SK-N-DZ (cell line): ENCODE data around the gene MLXIP.

Source experiments
- DNase-seq: peaks from one replicate; pipeline ENCODE4 v3.0.0-alpha.2; 2015; ENCODE audit warnings: low spot score

Gene MLXIP

DNA sequence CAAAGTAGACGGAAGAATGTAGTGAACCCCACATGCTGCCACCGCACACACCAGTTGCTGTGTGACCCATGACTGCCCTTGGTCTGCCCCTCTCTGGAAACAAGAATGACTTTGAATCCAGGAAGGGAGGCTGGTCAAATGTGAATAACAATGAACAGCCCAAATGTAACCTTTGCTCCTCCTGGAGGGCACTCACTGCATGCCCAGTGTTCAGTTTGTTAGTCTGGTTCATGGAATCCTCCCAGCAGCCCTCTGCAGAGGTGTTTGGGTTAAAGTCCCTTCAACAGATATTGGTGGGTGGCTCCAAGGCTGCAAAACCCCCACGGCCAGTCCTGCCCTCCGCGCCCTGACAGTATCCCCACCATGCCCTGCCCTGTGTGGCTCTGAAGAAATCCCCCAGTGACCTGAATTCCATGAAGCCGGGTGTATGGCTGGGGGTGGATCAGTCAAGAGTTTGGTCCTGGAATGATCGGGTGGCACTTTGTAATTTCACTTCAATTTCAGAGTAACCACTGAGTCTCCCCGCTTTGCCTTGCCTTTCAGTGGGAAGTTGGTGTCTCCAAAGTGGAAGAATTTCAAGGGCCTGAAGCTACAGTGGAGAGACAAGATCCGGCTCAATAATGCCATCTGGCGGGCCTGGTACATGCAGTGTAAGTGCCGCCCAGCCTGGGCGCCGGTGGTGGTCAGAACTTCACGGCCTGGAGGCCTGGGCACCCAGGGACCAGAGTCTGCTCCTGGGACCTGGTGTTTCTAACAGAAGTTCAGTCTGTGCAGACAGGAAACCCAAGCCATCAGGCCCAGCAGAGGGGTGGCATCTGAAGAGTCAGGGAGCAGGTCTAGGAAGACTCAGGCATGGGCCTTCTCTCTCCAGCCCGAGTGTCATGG is 48.4 kb downstream of the MLXIP start:
- no peak for DNase-seq

DNA sequence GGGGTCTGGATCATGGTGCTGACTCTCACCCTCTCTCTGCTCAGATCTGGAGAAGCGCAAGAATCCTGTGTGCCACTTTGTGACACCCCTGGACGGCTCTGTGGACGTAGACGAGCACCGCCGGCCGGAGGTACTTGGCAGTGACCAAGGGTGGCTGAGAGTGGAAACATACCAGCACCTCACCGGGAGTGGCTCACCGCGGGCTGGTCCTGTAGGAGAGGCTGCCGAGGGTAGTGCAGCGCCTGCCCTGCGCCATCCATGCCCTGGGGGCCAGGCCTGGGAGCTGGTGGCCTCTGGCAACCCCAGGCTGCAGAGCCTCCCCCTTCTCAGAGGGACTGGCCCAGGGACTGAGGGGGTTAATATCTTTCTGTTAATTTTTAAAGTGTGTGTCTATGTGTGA is 49.3 kb downstream of the MLXIP start:
- DNase-seq: no peak

DNA sequence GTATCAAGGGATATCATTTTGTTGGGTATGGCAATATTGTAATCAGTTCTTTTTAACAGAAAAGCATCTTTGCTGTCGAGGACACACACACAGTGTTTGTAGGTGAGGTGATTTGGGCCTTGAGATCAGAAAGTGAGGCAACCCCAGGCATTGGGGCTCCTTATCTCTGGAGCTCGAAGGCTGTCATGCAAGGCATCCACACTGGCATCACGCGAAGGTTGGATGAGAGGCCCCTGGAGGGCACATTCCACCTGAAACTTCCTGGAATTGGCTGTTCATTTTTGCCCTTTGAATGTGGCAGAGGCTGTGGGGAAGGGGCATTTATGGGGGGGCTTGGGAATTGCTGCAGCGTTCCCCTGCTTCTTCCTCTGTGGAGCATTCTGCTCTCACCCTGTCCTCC is 49.9 kb downstream of the MLXIP start:
- DNase-seq: no peak

DNA sequence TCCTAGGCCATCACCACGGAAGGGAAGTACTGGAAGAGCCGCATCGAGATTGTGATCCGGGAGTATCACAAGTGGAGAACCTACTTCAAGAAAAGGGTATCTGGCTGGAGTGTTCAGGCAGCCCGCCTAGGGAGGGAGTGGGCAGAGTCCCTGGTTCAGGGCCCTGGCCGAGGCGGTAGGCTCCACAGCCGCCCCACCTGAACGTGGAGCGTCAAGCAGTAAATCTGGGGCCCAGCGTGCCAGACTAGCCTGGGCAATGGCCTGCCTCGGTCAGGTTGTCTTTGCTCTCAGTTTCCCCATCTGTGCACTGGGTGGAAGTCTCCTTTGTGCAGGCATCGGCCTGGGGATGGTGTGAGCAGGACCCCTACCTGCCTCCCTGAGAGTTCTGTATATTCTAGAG is 50.6 kb downstream of the MLXIP start:
- DNase-seq: no peak

DNA sequence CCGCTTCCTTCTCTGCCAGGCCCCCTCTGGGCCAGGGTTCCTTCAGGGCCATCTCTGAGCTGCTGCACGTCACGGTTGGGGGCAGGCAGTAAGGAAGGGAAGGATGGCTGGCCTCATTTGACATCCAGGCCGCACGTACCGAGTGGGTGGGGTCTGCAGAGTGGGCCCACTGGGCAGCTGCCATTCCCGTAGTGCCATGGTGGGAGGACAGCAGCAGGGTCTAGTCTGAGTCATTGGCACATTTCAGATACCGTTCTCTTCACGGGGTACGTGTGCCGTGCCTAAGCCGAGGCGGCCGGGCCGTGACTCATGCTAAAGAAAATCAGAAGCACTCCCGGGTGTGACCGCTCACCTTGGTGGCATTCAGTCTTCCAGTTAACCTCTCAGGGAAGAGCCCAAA is 51.6 kb downstream of the MLXIP start:
- DNase-seq: no peak

DNA sequence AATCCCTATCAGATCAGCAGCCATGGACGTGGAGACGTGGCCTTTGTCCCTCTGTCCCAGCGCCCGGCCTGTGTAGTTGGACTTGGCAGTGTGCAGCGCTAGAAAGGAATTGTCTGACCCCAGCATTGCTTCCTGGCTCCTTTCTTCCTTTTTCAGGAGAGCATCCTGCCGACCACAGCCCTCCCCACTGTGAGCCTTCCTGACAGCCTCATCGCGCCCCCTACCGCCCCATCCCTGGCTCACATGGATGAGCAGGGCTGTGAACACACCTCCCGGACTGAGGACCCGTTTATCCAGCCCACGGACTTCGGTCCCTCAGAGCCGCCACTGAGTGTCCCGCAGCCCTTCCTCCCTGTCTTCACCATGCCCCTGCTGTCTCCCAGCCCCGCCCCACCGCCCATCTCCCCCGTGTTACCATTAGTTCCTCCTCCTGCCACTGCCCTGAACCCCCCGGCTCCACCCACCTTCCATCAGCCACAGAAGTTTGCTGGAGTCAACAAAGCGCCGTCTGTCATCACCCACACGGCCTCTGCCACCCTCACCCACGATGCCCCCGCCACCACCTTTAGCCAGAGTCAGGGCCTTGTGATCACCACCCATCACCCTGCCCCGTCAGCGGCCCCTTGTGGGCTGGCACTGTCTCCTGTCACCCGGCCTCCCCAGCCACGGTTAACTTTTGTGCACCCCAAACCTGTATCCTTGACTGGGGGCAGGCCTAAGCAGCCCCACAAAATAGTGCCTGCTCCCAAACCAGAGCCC is 54.8 kb downstream of the MLXIP start:
- DNase-seq: no peak

DNA sequence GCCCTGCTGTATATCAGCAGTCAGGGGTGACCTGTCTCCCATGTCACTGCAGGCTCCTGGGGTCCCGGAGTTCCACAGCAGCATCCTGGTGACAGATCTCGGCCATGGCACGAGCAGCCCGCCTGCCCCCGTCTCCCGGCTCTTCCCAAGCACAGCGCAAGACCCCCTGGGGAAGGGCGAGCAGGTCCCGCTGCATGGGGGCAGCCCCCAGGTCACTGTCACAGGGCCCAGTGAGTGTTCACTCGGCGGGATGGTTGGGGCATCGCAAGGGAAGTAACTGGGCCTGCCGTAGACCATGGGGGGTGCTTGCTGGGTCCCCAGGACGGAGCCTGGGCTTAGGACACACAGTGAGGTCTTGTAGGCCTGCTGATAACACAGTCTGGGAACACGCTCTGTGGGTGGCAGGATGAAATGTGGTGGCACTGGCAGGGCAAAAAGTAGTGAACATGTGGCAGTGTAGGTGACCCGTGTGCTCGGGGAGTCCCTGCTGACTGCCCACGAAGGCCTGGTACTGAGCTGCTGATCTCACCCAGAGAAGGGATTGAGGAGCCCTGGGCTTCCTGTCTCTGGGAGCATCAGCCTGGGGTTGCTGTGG is 57.0 kb downstream of the MLXIP start:
- DNase-seq: no peak

DNA sequence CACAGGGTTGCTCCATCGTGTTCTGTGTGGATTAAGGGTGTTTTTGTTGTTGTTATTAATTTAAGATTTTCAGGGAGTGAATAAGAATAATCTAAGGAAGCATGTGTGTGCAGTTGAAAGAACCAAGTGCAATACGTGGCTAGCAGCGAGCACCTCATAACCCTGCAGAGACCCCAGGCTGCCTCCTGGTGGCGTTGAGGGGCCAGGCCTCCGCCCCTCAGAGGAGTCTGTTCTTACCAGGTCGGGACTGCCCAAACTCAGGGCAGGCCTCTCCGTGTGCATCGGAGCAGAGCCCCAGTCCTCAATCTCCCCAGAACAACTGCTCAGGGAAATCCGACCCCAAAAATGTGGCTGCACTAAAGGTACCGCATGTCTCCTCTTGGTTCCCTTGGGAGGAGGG is 58.7 kb downstream of the MLXIP start:
- DNase-seq: no peak

DNA sequence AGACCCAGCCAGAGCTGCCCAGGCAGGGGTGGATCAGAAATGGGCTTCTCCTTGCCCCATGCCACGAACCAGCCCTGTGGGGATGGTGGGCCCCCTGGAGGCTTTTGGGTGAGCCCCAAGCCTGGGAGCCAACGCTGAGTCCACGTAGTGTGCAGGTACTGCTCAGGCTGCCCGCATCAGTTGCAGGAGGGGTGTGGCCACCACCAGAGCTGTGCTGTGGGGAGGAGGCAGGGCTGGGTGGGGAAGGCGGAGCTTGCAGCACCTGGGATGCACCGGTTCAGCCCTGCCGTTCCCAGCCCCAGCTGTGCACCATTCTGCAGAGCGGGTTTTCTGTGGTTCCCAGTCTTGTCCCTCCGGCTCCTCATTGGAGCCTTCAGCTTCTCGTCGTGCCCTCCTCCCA is 59.1 kb downstream of the MLXIP start:
- DNase-seq: no peak

DNA sequence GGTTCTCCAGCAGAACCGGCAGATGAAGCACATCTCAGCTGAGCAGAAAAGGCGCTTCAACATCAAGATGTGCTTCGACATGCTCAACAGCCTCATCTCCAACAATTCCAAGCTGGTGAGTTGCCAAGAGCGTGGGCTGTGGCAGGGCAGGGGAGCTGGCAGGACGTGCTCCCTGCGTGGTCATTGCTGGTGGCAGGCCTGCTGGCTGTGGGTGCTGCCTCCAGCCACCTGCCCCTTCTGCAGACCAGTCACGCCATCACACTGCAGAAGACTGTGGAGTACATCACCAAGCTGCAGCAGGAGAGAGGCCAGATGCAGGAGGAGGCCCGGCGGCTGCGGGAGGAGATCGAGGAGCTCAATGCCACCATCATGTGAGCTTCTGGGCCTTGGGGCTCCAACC is 59.6 kb downstream of the MLXIP start:
- no peak for DNase-seq

DNA sequence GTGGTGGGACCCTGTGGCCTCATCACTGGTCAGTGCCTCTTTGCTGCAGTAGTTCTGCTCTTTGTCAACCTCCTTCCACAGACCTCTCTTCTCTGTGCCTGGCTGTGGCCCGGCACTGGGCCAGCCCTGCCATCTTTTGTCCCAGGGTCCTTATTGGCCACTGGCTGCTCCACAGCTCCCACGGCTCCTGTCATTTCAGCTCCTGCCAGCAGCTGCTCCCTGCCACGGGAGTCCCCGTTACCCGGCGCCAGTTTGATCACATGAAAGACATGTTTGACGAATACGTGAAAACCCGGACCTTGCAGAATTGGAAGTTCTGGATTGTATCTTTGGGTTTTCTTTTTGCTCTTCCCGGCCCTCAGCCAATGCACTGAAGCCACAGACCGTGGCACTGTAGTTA is 60.1 kb downstream of the MLXIP start:
- DNase-seq: no peak

DNA sequence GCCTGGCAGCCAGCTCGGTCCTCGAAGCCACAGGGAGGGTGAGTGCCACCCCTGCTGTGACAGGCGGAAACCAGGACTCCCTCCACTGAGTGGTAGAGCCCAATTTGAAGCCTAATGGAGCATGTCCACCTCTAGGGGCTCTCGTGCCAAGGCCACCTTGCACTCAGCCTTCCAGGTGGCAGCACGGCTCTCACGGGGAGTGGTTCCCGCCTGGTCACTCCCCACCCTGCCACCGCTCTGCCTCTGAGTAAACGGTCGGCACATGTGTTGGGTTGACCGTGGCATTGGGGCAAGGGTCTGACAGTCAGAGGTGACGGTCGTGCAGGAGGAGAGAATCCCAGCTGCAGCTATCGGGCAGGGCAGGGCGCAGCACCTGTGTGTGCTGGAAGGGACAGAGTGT is 60.7 kb downstream of the MLXIP start:
- no peak for DNase-seq

DNA sequence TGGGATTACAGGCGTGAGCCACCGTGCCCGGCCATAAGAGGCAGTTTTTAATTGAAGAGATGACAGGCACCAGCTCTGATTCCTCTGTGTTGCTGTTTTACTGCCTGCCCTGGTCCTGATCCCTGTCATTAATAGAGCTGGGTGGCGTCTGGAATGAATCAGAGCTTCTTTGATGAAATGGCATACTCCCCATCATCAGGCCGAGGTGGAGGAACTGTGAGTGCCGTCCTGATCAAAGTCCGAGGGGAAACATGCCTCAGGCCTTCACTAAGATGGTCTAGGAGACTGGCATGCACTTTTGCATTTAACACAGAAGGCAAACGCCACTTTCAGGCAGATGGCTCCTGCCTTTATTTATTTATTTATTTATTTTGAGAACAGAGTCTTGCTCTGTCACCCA is 61.4 kb downstream of the MLXIP start:
- no peak for DNase-seq

DNA sequence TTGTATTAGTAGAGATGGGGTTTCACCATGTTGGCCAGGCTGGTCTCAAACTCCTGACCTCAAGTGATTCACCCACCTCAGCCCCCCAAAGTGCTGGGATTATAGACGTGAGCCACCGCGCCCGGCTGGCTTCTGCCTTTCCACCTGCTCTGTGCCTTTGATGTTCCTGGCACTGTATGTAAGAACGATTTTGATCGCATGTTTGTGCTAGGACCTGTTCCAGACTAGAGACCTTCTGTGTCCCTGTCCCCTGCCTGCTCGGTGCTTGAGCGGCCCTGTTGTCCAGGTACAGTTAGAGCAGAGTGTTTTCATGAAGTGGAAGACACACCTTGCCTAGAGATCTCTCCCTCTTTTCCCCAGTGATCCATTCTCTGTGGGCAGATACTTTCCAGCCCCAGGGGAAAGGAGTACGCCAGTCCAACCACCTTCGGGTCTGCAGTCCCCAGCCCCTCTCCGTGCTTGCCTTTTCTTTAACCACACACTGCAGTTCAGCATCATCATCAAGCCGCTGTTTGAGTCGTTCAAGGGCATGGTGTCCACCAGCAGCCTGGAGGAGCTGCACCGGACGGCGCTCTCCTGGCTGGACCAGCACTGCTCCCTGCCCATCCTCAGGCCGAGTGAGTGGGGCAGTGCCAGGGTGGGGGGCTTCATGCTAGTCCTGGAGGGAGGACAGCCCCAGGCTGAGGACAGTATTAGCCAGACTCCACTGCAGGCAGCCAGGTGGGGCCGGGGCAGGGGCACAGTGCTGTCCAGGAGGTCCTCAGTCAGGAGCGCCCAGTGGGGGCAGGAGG is 62.1 kb downstream of the MLXIP start:
- DNase-seq: no peak

DNA sequence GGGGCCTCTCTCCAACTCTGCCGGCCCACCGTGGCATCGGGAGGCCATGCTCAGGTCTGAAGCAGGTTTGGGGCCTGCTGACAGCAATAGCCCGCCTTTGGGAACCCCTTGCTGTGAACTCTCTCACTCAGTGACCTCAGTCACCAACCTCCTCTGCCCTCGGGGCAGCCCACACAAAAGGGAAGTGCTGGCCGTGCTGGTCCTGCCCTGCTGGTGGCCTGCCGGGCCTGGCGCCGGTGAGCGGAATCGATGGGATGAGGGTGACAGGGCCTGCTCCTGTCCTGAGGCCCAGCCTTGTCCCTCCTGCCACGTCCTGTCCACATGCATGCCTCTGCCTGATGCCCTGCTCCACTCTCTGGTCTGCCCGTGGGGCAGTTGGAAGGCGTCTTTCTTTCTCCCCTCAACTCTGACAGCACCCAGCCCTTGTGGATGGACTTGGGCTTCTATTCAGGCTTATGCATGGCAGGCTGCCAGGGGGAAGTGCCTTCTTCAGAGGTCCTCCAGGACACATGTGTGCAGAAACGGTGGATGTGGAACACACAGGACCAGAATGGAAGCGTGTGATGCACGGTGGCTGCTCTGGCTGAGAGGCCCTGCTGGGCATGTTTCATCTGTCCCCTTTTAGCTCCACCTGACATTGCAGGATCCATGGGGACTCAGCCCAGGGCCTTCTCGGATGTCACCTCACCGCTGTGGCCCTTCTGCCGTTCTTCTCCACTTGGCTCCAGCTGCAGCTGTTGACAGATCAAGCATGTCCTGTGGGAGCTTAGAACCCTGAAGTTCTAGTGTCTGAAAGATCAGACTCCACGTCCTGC is 63.6 kb downstream of the MLXIP start:
- no peak for DNase-seq

DNA sequence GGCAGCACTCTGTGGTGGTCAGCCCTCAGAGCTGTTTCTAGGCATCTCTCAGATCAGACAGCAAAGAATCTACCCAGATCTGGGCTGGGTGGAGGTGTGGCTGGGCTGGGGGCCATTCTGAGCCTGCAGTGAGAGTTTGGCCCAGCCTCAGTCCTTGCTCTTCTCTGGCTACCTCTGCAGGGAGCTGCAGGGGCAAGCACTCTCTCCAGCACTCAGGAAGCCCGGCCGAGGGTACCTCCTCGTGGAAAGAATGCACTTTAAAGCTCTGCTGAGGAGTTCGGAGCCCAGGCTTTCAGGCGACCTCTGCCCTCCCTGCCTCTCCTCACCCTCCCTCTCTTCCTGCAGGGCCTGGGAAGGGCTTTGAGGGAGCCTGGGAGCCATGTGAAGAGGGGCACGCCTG is 64.3 kb downstream of the MLXIP start:
- DNase-seq: no peak

DNA sequence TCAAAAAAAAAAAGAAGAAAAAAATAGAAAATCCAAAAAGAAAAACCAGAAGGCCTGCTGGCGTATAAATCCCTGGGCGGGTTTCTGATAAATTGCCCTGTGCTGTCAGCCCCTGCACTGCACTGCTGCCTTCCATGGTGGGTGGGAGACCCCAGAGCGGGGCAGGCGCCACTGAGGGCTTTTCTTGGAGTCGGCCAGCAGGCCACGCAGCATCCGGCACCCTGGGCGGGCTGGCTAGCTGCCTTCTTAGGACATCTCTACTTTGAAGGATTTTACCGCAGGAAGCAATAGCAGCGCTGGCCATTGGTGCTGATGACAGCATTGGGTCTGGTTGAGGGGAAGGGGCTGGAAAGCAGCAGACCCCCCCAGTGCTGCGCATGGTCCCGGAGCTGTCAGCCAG is 66.3 kb downstream of the MLXIP start:
- DNase-seq: no peak

DNA sequence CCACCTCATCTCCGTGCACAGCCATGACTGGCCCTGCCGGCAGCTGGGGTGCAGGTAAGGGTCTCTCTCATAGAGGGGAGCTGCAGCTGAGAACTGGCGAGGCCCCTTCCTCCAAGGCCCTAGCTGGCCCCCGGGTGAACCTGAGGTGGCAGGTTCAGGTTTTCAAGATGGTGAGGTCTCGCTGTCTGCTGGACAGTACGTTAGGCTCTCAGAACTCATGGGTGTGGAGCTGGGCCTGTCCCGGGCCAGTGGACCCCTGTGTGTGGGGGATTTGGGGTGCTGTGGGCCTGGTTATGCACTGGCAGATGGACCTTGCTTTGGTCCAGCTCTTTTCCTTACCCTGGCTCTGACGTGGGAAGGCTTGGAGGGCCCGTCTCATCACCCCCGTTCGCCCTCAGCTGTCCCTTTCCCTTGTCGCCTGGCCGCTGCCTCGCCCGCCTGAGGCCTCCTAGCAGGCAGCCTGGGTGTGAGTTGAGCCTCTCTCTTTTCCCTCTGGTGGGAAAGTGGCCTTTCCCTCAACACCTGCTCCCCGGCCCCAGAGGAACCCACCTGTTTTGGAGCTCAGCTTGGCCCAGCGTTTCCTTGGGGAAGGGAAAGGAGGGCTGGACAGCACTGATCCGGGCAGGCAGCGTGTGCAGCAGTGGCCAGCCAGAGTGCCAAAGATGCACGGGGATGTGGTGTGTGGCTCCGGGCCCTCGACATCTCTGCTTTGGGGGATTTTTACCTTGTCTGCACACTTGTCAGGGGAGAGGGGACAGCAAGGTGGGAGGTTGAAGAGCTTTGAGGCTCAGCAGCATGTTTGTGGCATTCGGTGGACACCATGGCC is 67.2 kb downstream of the MLXIP start:
- no peak for DNase-seq

DNA sequence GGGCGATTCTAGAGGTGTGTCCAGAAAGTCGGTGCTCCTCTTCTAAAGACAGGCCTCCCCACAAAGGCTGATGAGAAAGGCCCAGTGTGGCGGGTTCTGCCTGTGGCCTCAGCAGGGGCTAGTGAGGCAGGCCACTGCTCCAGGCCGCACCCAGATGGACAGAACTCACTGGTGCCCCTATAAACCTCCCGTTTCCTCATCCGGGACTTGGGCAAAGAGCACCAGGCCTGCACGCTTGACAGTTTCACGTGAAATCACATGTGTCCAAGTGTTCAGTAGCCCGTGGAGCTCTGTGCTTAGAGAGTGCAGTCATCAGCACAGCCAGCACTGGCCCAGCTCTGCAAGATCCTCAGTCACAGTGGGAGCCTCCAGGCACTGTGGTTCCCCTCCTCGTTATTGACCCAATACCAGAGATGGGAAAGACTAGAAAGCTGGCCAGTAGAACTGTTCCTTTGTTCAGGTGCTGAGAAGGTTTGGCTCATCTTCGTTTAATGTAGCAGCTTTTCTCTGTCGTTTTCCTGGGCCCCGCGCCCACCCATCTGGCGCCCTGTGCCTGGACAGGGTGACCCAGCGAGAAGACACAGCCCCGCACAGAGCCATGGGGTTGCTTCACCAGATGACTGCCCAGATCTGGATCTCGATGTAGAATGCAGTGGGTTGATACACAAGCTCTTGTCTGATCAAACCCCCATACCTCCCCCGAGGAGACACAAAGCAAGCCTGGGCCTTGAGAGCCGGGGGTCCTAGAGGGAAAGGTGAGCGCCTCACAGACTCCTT is 69.1 kb downstream of the MLXIP start:
- DNase-seq: no peak
